ENCODE data around the gene MCU. TPM values are rescaled to one million over a fixed set of nuclear protein-coding genes. Genes with fewer than 3 reads are reported as not detected.
A peak's percentile ranks its signal among the peaks of the same experiment; 100 is the strongest.
"Not testable (repeated sequence)": the region's sequence is repeated elsewhere in the genome, so short reads cannot be mapped to it uniquely, and the experiment has no call there.

The MCU gene
- 51.8 TPM for total RNA-seq

GRCh38 chr10:72691863-72692743, at the start of gene MCU:
Gene MCU, plus strand, starts transcription at chr10:72692143. Its CDS starts 9 bp downstream, at chr10:72692152.
- peak; percentile 64 for FAIRE-seq
- DNase-seq (ENCODE audit: low spot score in 2 of 2): peak; percentile 88 to 92

DNA sequence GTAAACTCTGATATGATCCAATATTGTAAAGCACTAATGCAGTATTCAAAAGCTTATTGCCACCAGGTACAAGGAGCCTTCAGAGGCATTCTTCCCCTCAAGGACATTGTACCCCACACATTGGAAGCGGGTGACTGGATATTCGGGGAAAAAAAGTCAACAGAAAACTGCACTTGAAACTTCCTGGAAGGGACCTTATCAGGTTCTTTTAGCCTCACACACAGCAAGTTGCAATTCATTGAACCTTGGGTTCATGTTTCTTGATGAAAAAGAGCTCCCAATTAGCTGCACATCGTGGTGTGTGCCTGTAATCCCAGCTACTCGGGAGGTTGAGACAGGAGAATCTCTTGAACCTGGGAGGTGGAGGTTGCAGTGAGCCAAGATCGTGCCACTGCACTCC, 49.6 kb upstream of the MCU start:
- DNase-seq (ENCODE audit: low spot score in 2 of 2) (no peak), FAIRE-seq (no peak)

DNA sequence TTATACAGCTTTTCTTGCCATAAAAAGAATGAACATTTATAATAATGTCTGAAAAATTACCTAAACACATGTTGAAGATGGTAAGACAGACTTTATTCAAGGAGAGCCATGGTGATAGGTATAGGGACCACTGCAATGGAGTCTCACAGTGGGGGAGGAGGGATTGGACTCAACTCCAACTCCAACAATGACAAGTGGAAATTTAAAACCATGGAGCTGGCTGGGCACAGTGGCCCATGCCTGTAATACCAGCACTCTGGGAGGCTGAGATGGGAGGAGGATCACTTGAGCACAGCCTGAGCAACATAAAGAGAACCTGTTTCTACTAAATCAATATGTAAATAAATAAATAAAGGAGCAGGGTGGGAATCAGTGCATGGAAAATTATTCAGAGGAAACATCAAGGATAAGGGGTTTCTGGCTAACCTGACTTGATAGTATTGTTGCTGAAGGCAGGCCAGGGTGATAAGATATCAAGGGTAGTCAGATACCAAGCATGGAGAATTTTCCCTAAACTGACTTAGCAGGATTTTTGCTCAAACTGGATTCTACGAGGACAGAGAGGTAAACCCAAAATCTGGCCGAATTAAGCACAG, 46.6 kb upstream of the MCU start:
- FAIRE-seq: no peak
- no peak for DNase-seq (ENCODE audit: low spot score in 2 of 2)

DNA sequence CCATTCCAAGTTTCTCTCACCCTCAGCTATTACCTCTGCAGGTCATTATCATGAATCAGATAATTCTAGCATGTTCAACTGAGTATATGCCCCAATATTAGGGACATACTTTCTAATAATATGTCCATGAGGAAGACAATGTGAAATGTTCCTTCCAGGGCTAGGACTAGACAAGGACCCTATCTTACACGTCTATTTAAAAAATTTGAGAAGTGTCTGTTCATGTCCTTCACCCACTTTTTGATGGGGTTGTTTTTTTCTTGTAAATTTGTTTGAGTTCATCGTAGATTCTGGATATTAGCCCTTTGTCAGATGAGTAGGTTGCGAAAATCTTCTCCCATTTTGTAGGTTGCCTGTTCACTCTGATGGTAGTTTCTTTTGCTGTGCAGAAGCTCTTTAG, 45.0 kb upstream of the MCU start:
- FAIRE-seq; DNase-seq (ENCODE audit: low spot score in 2 of 2): not testable (repeated sequence)

- no peak for DNase-seq (ENCODE audit: low spot score in 2 of 2)
- FAIRE-seq: no peak
Observed at GRCh38 chr10:72648301-72648700, 43.6 kb upstream of the MCU start.

GRCh38 chr10:72649291-72649690, 42.7 kb upstream of the MCU start:
- FAIRE-seq (no peak), DNase-seq (ENCODE audit: low spot score in 2 of 2) (no peak)

DNA sequence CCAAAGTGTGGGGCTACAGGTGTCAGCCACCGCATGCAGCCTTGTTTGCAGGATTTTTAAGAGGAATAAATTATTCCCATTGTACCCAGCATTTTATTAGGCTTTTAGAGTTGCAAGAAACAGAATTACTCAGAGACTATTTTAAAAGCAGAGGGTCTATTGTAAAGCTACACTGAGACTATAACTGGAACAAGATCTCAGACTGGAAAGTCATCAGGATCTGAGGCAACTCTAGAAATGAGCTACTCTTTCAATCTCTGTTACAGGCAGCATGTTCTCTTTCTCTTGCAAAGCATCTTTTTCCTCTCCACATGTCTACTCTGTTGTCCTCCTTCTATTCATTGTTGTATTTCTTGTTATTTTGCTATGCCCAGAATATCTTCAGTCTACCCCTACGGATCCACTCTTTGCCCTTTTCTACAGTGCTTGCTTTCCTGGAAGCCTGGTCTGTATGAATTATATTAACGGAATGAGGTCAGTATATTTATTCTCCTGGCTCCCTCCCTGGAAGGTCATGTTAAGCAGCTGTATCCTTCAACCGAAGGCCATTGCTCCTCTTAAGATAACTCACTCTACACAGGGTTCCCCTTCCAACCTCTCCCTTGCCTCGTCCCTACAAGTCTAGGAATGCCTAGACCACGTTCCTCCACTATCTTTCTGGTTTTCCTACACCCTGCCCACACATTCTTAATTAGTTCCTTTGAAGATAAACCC, 38.4 kb upstream of the MCU start:
- DNase-seq (ENCODE audit: low spot score in 2 of 2) (no peak), FAIRE-seq (no peak)

GRCh38 chr10:72654720-72655119, 37.2 kb upstream of the MCU start:
- no peak for FAIRE-seq

DNA sequence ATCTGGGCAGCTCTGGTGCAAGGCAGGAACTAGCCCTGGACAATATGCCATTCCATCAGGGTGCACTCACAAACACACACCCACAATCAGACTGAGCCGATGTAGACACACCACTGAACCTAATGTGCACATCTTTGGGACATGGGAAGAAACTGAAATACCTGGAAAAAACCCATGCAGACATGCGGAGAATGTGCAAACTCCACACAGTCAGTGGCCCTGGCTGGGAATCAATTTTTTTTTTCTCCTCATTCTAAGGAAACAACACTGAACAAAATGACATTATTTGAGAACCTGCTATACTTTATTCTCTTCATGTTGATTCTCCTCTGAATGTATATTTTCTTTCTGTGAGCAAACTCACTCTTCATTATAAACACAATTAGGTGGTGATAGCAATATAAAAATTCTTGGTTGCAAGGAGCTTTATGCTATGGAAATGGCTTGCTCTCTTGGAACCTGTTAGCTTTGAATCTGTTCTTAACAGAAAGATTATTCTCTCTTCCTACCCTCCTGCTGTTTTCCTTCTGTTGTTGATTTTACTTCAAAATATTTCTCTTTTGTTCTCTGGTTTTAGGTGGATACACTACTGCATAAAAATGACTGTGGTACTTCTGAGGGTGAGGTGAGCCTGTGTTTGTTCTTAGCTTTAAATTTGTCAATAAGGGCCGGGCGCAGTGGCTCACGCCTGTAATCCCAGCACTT, 33.1 kb upstream of the MCU start:
- FAIRE-seq: no peak

More at GRCh38 chr10:72654720-72655119, 37.2 kb upstream of the MCU start:
- no peak for DNase-seq (ENCODE audit: low spot score in 2 of 2)

GRCh38 chr10:72659694-72660093, 32.2 kb upstream of the MCU start:
- FAIRE-seq: no peak

More for the DNA sequence above, 33.1 kb upstream of the MCU start:
- DNase-seq (ENCODE audit: low spot score in 2 of 2): no peak

DNA sequence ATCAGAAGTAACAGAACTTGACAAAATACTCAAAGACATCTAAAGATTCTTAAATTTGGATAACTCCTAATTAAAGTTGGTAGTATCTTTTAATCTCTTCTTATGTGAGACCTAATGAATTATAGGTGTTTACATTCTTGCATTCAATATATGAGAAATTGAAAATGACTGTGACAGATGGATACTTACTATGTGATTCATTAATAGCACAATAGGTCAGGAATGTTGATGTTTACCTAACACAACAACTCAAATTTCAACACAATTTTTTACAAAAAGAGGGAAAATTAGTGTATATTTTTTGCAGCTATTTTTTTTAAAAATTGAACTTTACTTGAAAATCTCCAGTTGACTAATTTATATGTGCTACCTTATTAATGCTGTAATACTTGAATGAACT, 31.7 kb upstream of the MCU start:
- FAIRE-seq: no peak
- DNase-seq (ENCODE audit: low spot score in 2 of 2): no peak

More at GRCh38 chr10:72659694-72660093, 32.2 kb upstream of the MCU start:
- DNase-seq (ENCODE audit: low spot score in 2 of 2): no peak

- DNase-seq (ENCODE audit: low spot score in 2 of 2) (no peak), FAIRE-seq (no peak)
Observed at GRCh38 chr10:72661431-72661830, 30.5 kb upstream of the MCU start.

DNA sequence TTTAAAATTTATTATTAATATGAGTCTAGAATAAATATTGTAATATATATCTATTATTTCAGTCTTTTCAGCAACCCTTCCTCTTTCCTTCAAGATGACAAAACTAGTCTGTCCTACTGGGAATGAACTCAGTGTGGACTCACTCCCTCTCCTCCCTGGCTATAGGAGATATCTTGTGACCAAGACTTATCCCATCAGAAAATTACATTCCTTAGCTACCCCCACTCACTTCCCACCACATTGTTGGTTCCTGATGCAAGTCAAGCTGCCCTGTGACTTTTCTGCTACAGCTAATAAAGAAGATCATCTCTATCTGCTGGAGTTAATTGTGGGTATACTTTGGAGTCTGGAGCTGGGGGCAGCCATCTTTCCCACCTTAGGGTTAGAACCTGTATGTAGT, 28.0 kb upstream of the MCU start:
- DNase-seq (ENCODE audit: low spot score in 2 of 2) (no peak), FAIRE-seq (no peak)

- no peak for DNase-seq (ENCODE audit: low spot score in 2 of 2)
- FAIRE-seq: no peak
Observed at GRCh38 chr10:72665925-72666324, 26.0 kb upstream of the MCU start.

DNA sequence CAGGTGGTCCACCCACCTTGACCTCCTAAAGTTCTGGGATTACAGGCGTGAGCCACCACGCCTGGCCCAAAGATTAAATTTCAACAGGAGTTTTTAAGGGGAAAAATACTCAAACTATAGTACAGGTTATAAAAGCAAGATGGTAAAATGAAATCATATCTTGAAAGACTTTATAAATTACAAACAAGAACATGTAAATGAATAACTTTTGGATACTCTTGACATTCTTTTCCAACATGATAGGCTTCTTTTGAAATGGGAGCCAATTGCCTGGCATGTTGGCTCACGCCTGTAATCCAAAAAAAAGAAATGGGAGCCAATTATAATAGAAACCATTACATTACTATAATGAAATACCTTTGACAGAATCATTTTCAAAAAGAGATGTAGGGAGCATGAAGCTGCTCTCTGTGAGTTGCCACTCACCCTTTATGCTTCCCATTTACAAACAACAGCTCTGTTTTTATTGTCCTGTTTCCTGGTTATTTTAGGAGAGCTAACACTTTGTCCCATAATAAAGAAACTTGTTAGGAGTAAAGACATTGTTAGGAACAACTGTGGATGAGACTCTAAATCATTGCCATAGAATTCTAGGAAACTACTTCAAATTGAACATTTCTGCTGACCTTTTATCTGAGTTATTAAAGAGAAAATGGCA, 24.6 kb upstream of the MCU start:
- DNase-seq (ENCODE audit: low spot score in 2 of 2) (no peak), FAIRE-seq (no peak)

- no peak for FAIRE-seq
- no peak for DNase-seq (ENCODE audit: low spot score in 2 of 2)
Observed at GRCh38 chr10:72673280-72673679, 18.7 kb upstream of the MCU start.

DNA sequence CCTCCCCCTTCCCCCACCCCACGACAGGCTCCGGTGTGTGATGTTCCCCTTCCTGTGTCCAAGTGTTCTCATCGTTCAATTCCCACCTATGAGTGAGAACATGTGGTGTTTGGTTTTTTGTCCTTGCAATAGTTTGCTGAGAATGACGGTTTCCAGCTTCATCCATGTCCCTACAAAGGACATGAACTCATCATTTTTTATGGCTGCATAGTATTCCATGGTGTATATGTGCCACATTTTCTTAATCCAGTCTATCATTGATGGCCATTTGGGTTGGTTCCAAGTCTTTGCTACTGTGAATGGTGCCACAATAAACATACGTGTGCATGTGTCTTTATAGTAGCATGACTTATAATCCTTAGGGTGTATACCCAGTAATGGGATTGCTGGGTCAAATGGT, 17.8 kb upstream of the MCU start:
- DNase-seq (ENCODE audit: low spot score in 2 of 2); FAIRE-seq: not testable (repeated sequence)

DNA sequence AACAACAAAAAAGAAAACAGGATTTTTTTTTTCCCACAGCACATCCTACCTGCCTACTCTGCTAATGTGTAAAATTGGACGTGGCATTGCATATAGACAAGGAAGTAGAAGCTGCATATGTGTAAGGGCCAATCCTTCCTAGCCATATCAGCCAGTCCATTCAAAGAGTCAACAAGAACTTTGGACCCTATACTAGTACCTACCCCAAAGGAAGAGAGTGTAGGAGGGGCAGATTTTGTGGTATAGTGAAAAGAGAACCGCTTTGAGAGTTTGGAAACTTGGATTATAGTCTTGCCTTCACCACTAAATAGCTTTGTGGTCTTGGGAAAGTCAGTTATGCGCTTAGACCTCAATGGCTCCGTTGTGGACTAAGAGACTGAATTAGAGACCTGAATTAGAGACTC, 12.1 kb upstream of the MCU start:
- DNase-seq (ENCODE audit: low spot score in 2 of 2) (no peak), FAIRE-seq (no peak)

DNA sequence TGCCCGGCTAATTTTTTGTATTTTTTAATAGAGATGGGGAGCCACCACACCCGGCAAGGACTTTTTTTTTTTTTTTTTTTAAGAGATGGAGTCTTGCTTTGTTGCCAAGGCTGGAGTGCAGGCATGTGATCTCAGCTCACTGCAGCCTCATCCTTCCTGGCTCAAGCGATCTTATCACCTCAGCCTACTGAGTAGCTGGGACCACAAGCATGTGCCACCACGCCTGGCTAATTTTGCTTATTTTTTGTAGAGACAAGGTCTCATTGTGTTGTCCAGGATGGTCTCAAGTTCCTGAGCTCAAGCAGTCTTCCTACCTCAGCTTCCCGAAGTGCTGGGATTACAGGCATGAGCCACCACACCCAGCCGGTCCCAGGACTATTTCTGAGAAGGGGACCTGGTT, 9.3 kb upstream of the MCU start:
- FAIRE-seq: no peak

DNA sequence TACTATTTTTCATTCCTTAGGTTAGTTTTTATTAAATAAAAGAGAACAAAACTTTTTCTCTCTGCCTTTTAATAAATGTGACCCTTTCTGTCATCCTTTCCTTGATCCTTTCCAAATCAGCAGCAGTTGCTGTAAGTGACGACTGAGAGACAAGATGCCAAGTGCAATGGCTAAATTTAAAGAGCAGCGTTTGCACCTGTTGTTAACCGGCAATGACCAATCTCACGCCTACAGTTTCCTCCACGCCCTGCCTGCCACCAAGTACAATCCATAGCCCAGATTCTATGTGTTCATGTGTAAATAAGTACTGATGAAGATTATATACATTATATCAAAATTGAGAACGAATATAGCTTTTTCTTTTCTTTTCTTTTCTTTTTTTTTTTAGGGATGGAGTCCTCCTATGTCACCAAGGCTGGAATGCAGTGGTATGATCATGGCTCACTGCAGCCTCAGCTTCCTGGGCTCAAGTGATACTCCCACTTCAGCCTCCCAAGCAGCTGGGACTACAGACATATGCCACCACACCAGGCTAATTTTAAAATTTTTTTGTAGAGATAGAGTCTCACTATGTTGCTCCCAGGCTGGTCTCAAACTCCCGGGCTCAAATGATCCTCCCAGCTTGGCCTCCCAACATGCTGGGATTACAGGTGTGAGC, 6.5 kb upstream of the MCU start:
- FAIRE-seq (no peak), DNase-seq (ENCODE audit: low spot score in 2 of 2) (no peak)

More for the DNA sequence above, 9.3 kb upstream of the MCU start:
- no peak for DNase-seq (ENCODE audit: low spot score in 2 of 2)

All from frontal cortex (tissue), 4 donors.